ENCODE data around the gene CST1.

- no peak for TF ChIP-seq CTCF (IDR thresholded peaks at IDR 0.05)
- no peak for TF ChIP-seq POLR2A (IDR thresholded peaks at IDR 0.05)
- no peak for TF ChIP-seq EP300 (IDR thresholded peaks at IDR 0.05)
Observed at GRCh38 chr20:23752019-23752418, 1.3 kb upstream of the CST1 start.
